Liver (tissue), 9 donors: ENCODE data around the gene C16orf78. TPM values are rescaled to one million over a fixed set of nuclear protein-coding genes. Genes with fewer than 3 reads are reported as not detected.

Source experiments
- DNase-seq: peaks from one replicate; pipeline ENCODE4 v3.0.0-alpha.2; 2017; ENCODE audit warnings: low spot score
- H3K27ac ChIP-seq, 2 donors: one replicate each; pipeline ENCODE4 v1.7.0; 2013; ENCODE audit warnings: inconsistent platforms in 2 of 2, low read length in 2 of 2, control low read depth in 1 of 2, low read depth in 1 of 2, mild to moderate bottlenecking in 1 of 2
- H3K27me3 ChIP-seq, 4 donors: one replicate each; pipeline versions ENCODE4 v1.6.1 to v1.7.0; 2013; ENCODE audit warnings: low read length in 3 of 4, inconsistent platforms in 1 of 4, mild to moderate bottlenecking in 1 of 4, moderate library complexity in 1 of 4; ENCODE audit not compliant: control insufficient read depth in 4 of 4, insufficient read depth in 4 of 4
- H3K36me3 ChIP-seq, 4 donors: one replicate each; pipeline versions ENCODE4 v1.6.1 to v1.7.0; 2013; ENCODE audit warnings: low read length in 3 of 4, mild to moderate bottlenecking in 3 of 4, low read depth in 1 of 4, moderate library complexity in 1 of 4; ENCODE audit not compliant: control insufficient read depth in 4 of 4, insufficient read depth in 3 of 4
- H3K4me1 ChIP-seq, 4 donors: one replicate each; pipeline versions ENCODE4 v1.6.1 to v1.7.0; 2013; ENCODE audit warnings: low read length in 3 of 4, mild to moderate bottlenecking in 3 of 4, moderate library complexity in 1 of 4; ENCODE audit not compliant: control insufficient read depth in 4 of 4, insufficient read depth in 4 of 4
- H3K4me3 ChIP-seq, 3 donors: one replicate each; pipeline versions ENCODE4 v1.6.1 to v1.7.0; 2013; ENCODE audit warnings: low read length in 3 of 3, control low read depth in 1 of 3, low read depth in 1 of 3, mild to moderate bottlenecking in 1 of 3
- H3K9ac ChIP-seq, 2 donors: one replicate each; pipeline ENCODE4 v1.7.0; 2013; ENCODE audit warnings: low read length in 2 of 2, mild to moderate bottlenecking in 2 of 2, moderate library complexity in 2 of 2, control low read depth in 1 of 2, low read depth in 1 of 2
- H3K9me3 ChIP-seq, 4 donors: one replicate each; pipeline versions ENCODE4 v1.6.1 to v1.7.0; 2013; ENCODE audit warnings: low read length in 3 of 4; ENCODE audit not compliant: control insufficient read depth in 4 of 4
- EGR1 ChIP-seq, 2 donors: IDR thresholded peaks; 2 replicates each; pipeline ENCODE4 v1.6.1; 2016 to 2018; ENCODE audit warnings: antibody characterized with exemption in 2 of 2, low read depth in 2 of 2
- FOXA1 ChIP-seq: IDR thresholded peaks from 2 replicates; pipeline ENCODE4 v1.6.1; 2016; ENCODE audit warnings: antibody characterized with exemption
- FOXA2 ChIP-seq: IDR thresholded peaks from 2 replicates; pipeline ENCODE4 v1.6.1; 2016; ENCODE audit warnings: antibody characterized with exemption
- GABPA ChIP-seq, 2 donors: IDR thresholded peaks in 1 of 2; conservative IDR thresholded peaks in 1 of 2; 2 replicates each; pipeline ENCODE4 v1.6.1; 2016; ENCODE audit warnings: antibody characterized with exemption in 2 of 2, mild to moderate bottlenecking in 1 of 2, moderate library complexity in 1 of 2
- HNF4A ChIP-seq, 2 donors: conservative IDR thresholded peaks; 2 replicates each; pipeline ENCODE4 v1.6.1; 2016; ENCODE audit warnings: antibody characterized with exemption in 2 of 2, mild to moderate bottlenecking in 2 of 2
- HNF4G ChIP-seq: IDR thresholded peaks from 2 replicates; pipeline ENCODE4 v1.6.1; 2016; ENCODE audit warnings: antibody characterized with exemption
- JUND ChIP-seq, 2 donors: IDR thresholded peaks; 2 replicates each; pipeline ENCODE4 v1.6.1; 2016; ENCODE audit warnings: antibody characterized with exemption in 2 of 2
- NR2F2 ChIP-seq: IDR thresholded peaks from 2 replicates; pipeline ENCODE4 v1.6.1; 2016; ENCODE audit warnings: antibody characterized with exemption
- RAD21 ChIP-seq, 2 donors: IDR thresholded peaks; 2 replicates each; pipeline ENCODE4 v1.6.1; 2016; ENCODE audit warnings: antibody characterized with exemption in 2 of 2, mild to moderate bottlenecking in 2 of 2
- RXRA ChIP-seq, 2 donors: IDR thresholded peaks; 2 replicates each; pipeline ENCODE4 v1.6.1; 2017 to 2018; ENCODE audit warnings: antibody characterized with exemption in 2 of 2, mild to moderate bottlenecking in 1 of 2
- SP1 ChIP-seq: IDR thresholded peaks from 2 replicates; pipeline ENCODE4 v1.6.1; 2018; ENCODE audit warnings: antibody characterized with exemption, mild to moderate bottlenecking
- TAF1 ChIP-seq: conservative IDR thresholded peaks from 2 replicates; pipeline ENCODE4 v1.6.1; 2016; ENCODE audit warnings: antibody characterized with exemption, mild to moderate bottlenecking
- YY1 ChIP-seq: IDR thresholded peaks from 2 replicates; pipeline ENCODE4 v1.6.1; 2016; ENCODE audit warnings: antibody characterized with exemption, mild to moderate bottlenecking
- WGBS: extraction: QIAGEN DNeasy Blood & Tissue Kit; methylation state at CpG from one replicate; pipeline ENCODE4 v1.1.7; 2013; 5-methylcytosine and 5-hydroxymethylcytosine counted together
- polyA plus RNA-seq, 2 donors: library from polyadenylated mRNA; stranded (reverse) in 1 of 2; unstranded in 1 of 2; fragments of 200-250 nt in 1 of 2; fragments of >200 nt in 1 of 2; fragmentation: Nextera tagmentation in 1 of 2; extraction: Ambion mirVana in 1 of 2; gene quantifications; one replicate each; pipeline versions ENCODE4 v1.2.1 to v1.2.3, GENCODE V29; 2013 to 2015
- total RNA-seq, 2 donors: library from RNA; depleted of rRNA; stranded (reverse); fragments of >200 nt; gene quantifications; one replicate each; pipeline ENCODE4 v1.2.3, GENCODE V29; 2014
- TF ChIP-seq, protein P1 (sequence below): IDR thresholded peaks from 2 replicates; pipeline ENCODE4 v1.6.1; 2016; ENCODE audit warnings: antibody characterized with exemption
- TF ChIP-seq, protein P2 (sequence below): fragments of 150-350 bp; IDR thresholded peaks from 2 replicates; pipeline ENCODE4 v1.5.1; 2017; ENCODE audit warnings: improper control_type of control experiment, low read depth, low read length; ENCODE audit not compliant: missing input control
- TF ChIP-seq, protein P3 (sequence below): IDR thresholded peaks from 2 replicates; pipeline ENCODE4 v1.6.1; 2016; ENCODE audit warnings: antibody characterized with exemption, mild to moderate bottlenecking
- TF ChIP-seq, protein P4 (sequence below): IDR thresholded peaks from 2 replicates; pipeline ENCODE4 v1.6.1; 2016; ENCODE audit warnings: antibody characterized with exemption
- donor health status: healthy.
- donor health status: healthy.
- donor health status: healthy.
- donor health status: healthy.
- donor health status: healthy.

C16orf78 gene
- total and polyA plus RNA-seq, 4 donors: not detected

DNA sequence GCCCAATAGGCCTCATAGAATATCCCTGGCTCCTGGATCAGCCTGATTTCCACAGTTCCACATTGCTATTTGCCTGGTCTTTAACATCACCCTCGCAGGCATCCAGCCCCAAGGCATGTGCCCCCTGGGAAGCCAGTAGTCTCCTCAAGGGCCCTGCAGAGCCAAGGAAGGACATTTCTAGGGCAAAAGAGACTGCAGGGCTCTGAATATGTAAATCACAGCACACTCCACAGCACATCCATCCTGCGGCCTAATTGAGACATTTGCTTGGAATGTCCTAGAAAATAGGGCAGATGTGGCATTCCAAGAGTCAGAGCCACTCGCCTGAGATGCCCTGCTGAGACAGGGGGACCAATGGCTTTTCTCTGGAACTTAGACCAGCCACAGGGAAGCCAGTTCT lies 11.4 kb upstream of the C16orf78 start:
- WGBS: 72% methylated on average over 3 of the region's 3 CpGs

DNA sequence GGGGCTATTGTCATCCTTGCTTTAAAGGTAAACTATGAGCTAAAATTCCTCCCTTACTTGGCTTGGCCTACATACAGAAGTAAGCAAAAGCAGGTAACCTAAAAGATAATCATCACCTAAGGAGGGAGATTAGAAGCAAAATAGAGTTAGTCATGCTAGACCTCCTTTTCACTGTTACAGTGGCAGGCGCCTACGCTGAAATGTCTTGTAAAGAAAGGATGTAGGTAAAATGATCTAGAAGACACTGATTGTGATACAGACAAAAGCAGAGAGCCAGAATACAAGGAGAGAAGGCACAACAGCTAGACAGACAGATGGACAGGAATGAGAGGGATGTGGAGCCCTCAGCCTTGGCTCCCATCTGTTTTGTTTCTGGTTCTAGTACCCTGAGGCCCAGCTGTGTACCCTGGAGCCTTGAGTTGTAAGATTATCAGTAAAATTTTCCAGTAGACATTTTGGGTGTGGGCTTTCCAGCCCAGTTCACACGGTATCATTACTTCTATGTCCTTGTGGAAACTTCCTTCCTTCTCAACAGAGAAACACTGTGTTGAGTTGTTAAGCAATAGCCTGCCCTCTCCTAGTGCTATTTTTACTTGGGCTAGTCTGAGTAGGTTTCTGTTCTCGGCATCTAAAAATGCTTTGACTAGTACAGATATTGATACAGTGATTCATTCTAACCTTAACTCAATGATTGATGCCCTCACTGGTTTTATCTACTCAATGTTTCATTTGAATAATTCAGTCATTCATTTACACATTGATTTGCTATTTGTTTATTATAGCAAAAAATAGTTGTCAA lies 7.7 kb upstream of the C16orf78 start:
- no peak overlapping the region for H3K4me3 ChIP-seq
- peaks cover 0 to 3% (median 0%) of the 10 kb centered on the region in 4 donors for H3K27me3 ChIP-seq
- WGBS: 71% methylated on average over 4 of the region's 4 CpGs
- H3K9ac ChIP-seq: no peak overlapping the region
- no peaks in the 10 kb centered on the region for H3K36me3 ChIP-seq
- H3K4me1 ChIP-seq: no peaks in the 10 kb centered on the region
- no peaks in the 10 kb centered on the region for H3K9me3 ChIP-seq
- no peak overlapping the region for H3K27ac ChIP-seq
- DNase-seq: no peak
- TF ChIP-seq NR2F2 (no peak), FOXA1 (no peak), HNF4A (conservative IDR thresholded peaks at IDR 0.05) (no peak), TAF1 (no peak), RAD21 (IDR thresholded peaks at IDR 0.05) (no peak), EGR1 (IDR thresholded peaks at IDR 0.05; ENCODE audit: low read depth in 2 of 2) (no peak), SP1 (no peak), FOXA2 (no peak), GABPA (IDR thresholded peaks at IDR 0.05 in 1 of 2, conservative IDR thresholded peaks at IDR 0.05 in 1 of 2) (no peak), YY1 (no peak), HNF4G (no peak)
- TF ChIP-seq, protein P1, sequence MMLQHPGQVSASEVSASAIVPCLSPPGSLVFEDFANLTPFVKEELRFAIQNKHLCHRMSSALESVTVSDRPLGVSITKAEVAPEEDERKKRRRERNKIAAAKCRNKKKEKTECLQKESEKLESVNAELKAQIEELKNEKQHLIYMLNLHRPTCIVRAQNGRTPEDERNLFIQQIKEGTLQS: no peak
- TF ChIP-seq, protein P2, sequence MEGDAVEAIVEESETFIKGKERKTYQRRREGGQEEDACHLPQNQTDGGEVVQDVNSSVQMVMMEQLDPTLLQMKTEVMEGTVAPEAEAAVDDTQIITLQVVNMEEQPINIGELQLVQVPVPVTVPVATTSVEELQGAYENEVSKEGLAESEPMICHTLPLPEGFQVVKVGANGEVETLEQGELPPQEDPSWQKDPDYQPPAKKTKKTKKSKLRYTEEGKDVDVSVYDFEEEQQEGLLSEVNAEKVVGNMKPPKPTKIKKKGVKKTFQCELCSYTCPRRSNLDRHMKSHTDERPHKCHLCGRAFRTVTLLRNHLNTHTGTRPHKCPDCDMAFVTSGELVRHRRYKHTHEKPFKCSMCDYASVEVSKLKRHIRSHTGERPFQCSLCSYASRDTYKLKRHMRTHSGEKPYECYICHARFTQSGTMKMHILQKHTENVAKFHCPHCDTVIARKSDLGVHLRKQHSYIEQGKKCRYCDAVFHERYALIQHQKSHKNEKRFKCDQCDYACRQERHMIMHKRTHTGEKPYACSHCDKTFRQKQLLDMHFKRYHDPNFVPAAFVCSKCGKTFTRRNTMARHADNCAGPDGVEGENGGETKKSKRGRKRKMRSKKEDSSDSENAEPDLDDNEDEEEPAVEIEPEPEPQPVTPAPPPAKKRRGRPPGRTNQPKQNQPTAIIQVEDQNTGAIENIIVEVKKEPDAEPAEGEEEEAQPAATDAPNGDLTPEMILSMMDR: no peak

More for the DNA sequence above, 11.4 kb upstream of the C16orf78 start:
- Histone ChIP-seq H3K4me3 (no peak overlapping the region), H3K4me1 (no peaks in the 10 kb centered on the region), H3K27ac (no peak overlapping the region), H3K9ac (no peak overlapping the region), H3K9me3 (no peaks in the 10 kb centered on the region), H3K27me3 (peaks cover 0 to 3% (median 0%) of the 10 kb centered on the region in 4 donors), H3K36me3 (no peaks in the 10 kb centered on the region)
- no peak for DNase-seq
- TF ChIP-seq FOXA2 (no peak), HNF4G (no peak), EGR1 (IDR thresholded peaks at IDR 0.05; ENCODE audit: low read depth in 2 of 2) (no peak), JUND (IDR thresholded peaks at IDR 0.05) (no peak), NR2F2 (no peak), YY1 (no peak), TAF1 (no peak), RAD21 (IDR thresholded peaks at IDR 0.05) (no peak), GABPA (IDR thresholded peaks at IDR 0.05 in 1 of 2, conservative IDR thresholded peaks at IDR 0.05 in 1 of 2) (no peak), FOXA1 (no peak), RXRA (IDR thresholded peaks at IDR 0.05) (no peak)
- TF ChIP-seq, protein P2: no peak
- TF ChIP-seq, protein P3, sequence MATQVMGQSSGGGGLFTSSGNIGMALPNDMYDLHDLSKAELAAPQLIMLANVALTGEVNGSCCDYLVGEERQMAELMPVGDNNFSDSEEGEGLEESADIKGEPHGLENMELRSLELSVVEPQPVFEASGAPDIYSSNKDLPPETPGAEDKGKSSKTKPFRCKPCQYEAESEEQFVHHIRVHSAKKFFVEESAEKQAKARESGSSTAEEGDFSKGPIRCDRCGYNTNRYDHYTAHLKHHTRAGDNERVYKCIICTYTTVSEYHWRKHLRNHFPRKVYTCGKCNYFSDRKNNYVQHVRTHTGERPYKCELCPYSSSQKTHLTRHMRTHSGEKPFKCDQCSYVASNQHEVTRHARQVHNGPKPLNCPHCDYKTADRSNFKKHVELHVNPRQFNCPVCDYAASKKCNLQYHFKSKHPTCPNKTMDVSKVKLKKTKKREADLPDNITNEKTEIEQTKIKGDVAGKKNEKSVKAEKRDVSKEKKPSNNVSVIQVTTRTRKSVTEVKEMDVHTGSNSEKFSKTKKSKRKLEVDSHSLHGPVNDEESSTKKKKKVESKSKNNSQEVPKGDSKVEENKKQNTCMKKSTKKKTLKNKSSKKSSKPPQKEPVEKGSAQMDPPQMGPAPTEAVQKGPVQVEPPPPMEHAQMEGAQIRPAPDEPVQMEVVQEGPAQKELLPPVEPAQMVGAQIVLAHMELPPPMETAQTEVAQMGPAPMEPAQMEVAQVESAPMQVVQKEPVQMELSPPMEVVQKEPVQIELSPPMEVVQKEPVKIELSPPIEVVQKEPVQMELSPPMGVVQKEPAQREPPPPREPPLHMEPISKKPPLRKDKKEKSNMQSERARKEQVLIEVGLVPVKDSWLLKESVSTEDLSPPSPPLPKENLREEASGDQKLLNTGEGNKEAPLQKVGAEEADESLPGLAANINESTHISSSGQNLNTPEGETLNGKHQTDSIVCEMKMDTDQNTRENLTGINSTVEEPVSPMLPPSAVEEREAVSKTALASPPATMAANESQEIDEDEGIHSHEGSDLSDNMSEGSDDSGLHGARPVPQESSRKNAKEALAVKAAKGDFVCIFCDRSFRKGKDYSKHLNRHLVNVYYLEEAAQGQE: no peak
- TF ChIP-seq, protein P4, sequence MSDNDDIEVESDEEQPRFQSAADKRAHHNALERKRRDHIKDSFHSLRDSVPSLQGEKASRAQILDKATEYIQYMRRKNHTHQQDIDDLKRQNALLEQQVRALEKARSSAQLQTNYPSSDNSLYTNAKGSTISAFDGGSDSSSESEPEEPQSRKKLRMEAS: no peak
- TF ChIP-seq, protein P1: no peak
